Gastrocnemius medialis (tissue), 4 donors: ENCODE data around the gene SMC3. TPM values are rescaled to one million over a fixed set of nuclear protein-coding genes. Genes with fewer than 3 reads are reported as not detected.

ENCODE experiments used
- ATAC-seq, 2 donors: fragments of 150-250 bp; one replicate each; pipeline ENCODE4 v1.9.1; 2016
- DNase-seq, 2 donors: peaks; one replicate each; pipeline ENCODE4 v3.0.0-alpha.2; 2019
- H3K27ac ChIP-seq, 4 donors: fragments of 200-600 bp; sonication (generic); 1 replicate in 1 of 4; 2 replicates in 3 of 4; pipeline ENCODE4 v1.5.1; 2016 to 2018; ENCODE audit warnings: mild to moderate bottlenecking in 2 of 4, moderate library complexity in 1 of 4
- H3K27me3 ChIP-seq, 3 donors: fragments of 200-600 bp; sonication (generic) in 2 of 3; 1 replicate in 1 of 3; 2 replicates in 2 of 3; pipeline versions ENCODE4 v1.5.1 to v1.6.0; 2016 to 2019; ENCODE audit warnings: mild to moderate bottlenecking in 1 of 3, moderate library complexity in 1 of 3
- H3K36me3 ChIP-seq, 2 donors: fragments of 200-600 bp; sonication (generic) in 1 of 2; one replicate each; pipeline ENCODE4 v1.5.1; 2017 to 2018
- H3K4me1 ChIP-seq, 2 donors: fragments of 200-600 bp; sonication (generic) in 1 of 2; one replicate each; pipeline ENCODE4 v1.5.1; 2016 to 2017; ENCODE audit warnings: mild to moderate bottlenecking in 2 of 2
- H3K4me3 ChIP-seq, 4 donors: fragments of 200-600 bp; sonication (generic) in 3 of 4; 1 replicate in 1 of 4; 2 replicates in 3 of 4; pipeline ENCODE4 v1.5.1; 2016 to 2019; ENCODE audit warnings: mild to moderate bottlenecking in 2 of 4
- H3K9me3 ChIP-seq, 3 donors: fragments of 200-600 bp; sonication (generic) in 2 of 3; 1 replicate in 1 of 3; 2 replicates in 2 of 3; pipeline ENCODE4 v1.5.1; 2016 to 2019
- CTCF ChIP-seq, 5 experiments: fragments of 450-650 bp in 3 of 5; fragments of 200-600 bp in 2 of 5; sonication (generic) in 2 of 5; IDR thresholded peaks in 4 of 5; conservative IDR thresholded peaks in 1 of 5; 1 replicate in 4 of 5; 2 replicates in 1 of 5; pipeline ENCODE4 v1.5.1; 2016 to 2019; ENCODE audit warnings: antibody characterized with exemption in 5 of 5, mild to moderate bottlenecking in 3 of 5, moderate library complexity in 3 of 5
- POLR2A ChIP-seq, 2 donors: fragments of 450-650 bp; IDR thresholded peaks; one replicate each; pipeline ENCODE4 v1.6.1; 2017; ENCODE audit warnings: antibody characterized with exemption in 2 of 2, mild to moderate bottlenecking in 2 of 2, moderate library complexity in 2 of 2
- in situ Hi-C, 4 donors: fragments of 200-750 bp; cut with MboI; loops; one replicate each; pipeline versions ENCODE4 v1.15.0 to v1.8.0; 2017; ENCODE audit warnings: low sequenced_read_pairs in 4 of 4
- intact Hi-C: fragments of 100-400 bp; cut with DNase I; formaldehyde crosslinking; loops from one replicate; pipeline ENCODE4 v1.15.1; 2023; ENCODE audit warnings: low total_unique reads
- total RNA-seq, 4 donors: library from RNA; depleted of rRNA; stranded (reverse); fragments of >200 nt; gene quantifications; one replicate each; pipeline versions ENCODE4 v1.1.0 to v1.2.3, GENCODE V29; 2016

Gene SMC3
- total RNA-seq, 4 donors from 2014 or later: 19.5 to 25.9 (median 21.9) TPM

- TF ChIP-seq CTCF (IDR thresholded peaks at IDR 0.05 in 4 of 5, conservative IDR thresholded peaks at IDR 0.05 in 1 of 5): no peak
- no peak for TF ChIP-seq POLR2A (IDR thresholded peaks at IDR 0.05)
- in situ Hi-C loops: loop anchor here in 3 of 4 donors (5.0 to 25.0 kb wide), 4 partner anchors 59 to 274 kb away; no protein-coding TSS in a partner anchor
- Histone ChIP-seq H3K27me3 (no peaks in the 10 kb centered on the region), H3K27ac (no peak overlapping the region), H3K4me1 (peaks cover 10 to 14% of the 10 kb centered on the region in 2 donors), H3K9me3 (no peaks in the 10 kb centered on the region), H3K4me3 (no peak overlapping the region), H3K36me3 (no peaks in the 10 kb centered on the region)
- intact Hi-C loops: no loop called here
- DNase-seq (no peak), ATAC-seq (no peak)
Observed at GRCh38 chr10:110613341-110613995, 46.0 kb downstream of the SMC3 start.

GRCh38 chr10:110613996-110614495, 46.6 kb downstream of the SMC3 start:
- H3K4me1 ChIP-seq: peaks cover 10 to 14% of the 10 kb centered on the region in 2 donors
- no peak for DNase-seq
- H3K27me3 ChIP-seq: no peaks in the 10 kb centered on the region
- no peak overlapping the region for H3K4me3 ChIP-seq
- no peak for ATAC-seq
- H3K27ac ChIP-seq: no peak overlapping the region
- TF ChIP-seq CTCF (IDR thresholded peaks at IDR 0.05 in 4 of 5, conservative IDR thresholded peaks at IDR 0.05 in 1 of 5) (no peak), POLR2A (IDR thresholded peaks at IDR 0.05) (no peak)
- H3K36me3 ChIP-seq: no peaks in the 10 kb centered on the region
- H3K9me3 ChIP-seq: no peaks in the 10 kb centered on the region
- in situ Hi-C loops: loop anchor here in 3 of 4 donors (5.0 to 25.0 kb wide), 4 partner anchors 58 to 273 kb away; no protein-coding TSS in a partner anchor
- intact Hi-C loops: no loop called here

- ATAC-seq: no peak
- H3K27ac ChIP-seq: no peak overlapping the region
- H3K4me1 ChIP-seq: peaks cover 2 to 5% of the 10 kb centered on the region in 2 donors
- H3K36me3 ChIP-seq: no peaks in the 10 kb centered on the region
- in situ Hi-C loops: loop anchor here in 3 of 4 donors (10.0 to 25.0 kb wide), 3 partner anchors 60 to 272 kb away; no protein-coding TSS in a partner anchor
- no peaks in the 10 kb centered on the region for H3K9me3 ChIP-seq
- intact Hi-C loops: no loop called here
- DNase-seq: no peak
- H3K4me3 ChIP-seq: no peak overlapping the region
- H3K27me3 ChIP-seq: no peaks in the 10 kb centered on the region
- no peak for TF ChIP-seq CTCF (IDR thresholded peaks at IDR 0.05 in 4 of 5, conservative IDR thresholded peaks at IDR 0.05 in 1 of 5)
- TF ChIP-seq POLR2A (IDR thresholded peaks at IDR 0.05): no peak
Observed at GRCh38 chr10:110615057-110615747, 47.7 kb downstream of the SMC3 start.

GRCh38 chr10:110616493-110617033, 49.1 kb downstream of the SMC3 start:
- TF ChIP-seq CTCF (IDR thresholded peaks at IDR 0.05 in 4 of 5, conservative IDR thresholded peaks at IDR 0.05 in 1 of 5) (no peak), POLR2A (IDR thresholded peaks at IDR 0.05) (no peak)
- no peaks in the 10 kb centered on the region for H3K9me3 ChIP-seq
- no peaks in the 10 kb centered on the region for H3K36me3 ChIP-seq
- no peak for DNase-seq
- no peak overlapping the region for H3K27ac ChIP-seq
- H3K27me3 ChIP-seq: no peaks in the 10 kb centered on the region
- in situ Hi-C loops (loop anchor here in 3 of 4 donors (10.0 to 25.0 kb wide), 3 partner anchors 58 to 271 kb away; no protein-coding TSS in a partner anchor), intact Hi-C loops (no loop called here)
- no peak overlapping the region for H3K4me3 ChIP-seq
- H3K4me1 ChIP-seq: no peaks in the 10 kb centered on the region
- no peak for ATAC-seq
